SH-SY5Y (cell line): ENCODE data around the gene CHRNA3.

Experiments
- GATA2 ChIP-seq: IDR thresholded peaks from 2 replicates; pipeline ENCODE4 v1.6.1; 2011; ENCODE audit warnings: mild to moderate bottlenecking, low read depth, low read length
- GATA3 ChIP-seq: IDR thresholded peaks from 2 replicates; pipeline ENCODE4 v1.6.1; 2011; ENCODE audit warnings: low read depth, mild to moderate bottlenecking, low read length, moderate library complexity

CHRNA3 gene

GRCh38 chr15:78628227-78628626, 7.4 kb upstream of the CHRNA3 start:
- TF ChIP-seq GATA3 (no peak), GATA2 (no peak)

DNA sequence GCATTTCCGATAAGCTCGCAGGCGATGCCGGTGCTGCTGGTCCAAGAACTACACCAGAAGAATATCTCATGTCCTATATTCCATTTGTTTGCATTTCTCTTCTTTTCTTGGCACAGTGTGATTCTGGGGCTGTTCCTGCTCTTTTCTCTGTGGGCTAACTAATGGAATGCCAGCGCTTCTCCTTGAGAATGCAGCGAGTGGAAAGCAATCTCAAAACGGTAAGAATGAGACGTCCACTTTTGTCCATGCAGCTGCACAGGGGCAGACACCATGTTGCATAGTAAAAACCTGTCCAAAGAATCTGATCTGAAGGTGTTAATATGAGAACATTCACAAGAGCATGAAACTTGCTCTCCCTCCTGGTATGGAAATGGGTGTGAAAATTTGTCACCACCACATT, 6.6 kb upstream of the CHRNA3 start:
- TF ChIP-seq GATA3 (no peak), GATA2 (no peak)

DNA sequence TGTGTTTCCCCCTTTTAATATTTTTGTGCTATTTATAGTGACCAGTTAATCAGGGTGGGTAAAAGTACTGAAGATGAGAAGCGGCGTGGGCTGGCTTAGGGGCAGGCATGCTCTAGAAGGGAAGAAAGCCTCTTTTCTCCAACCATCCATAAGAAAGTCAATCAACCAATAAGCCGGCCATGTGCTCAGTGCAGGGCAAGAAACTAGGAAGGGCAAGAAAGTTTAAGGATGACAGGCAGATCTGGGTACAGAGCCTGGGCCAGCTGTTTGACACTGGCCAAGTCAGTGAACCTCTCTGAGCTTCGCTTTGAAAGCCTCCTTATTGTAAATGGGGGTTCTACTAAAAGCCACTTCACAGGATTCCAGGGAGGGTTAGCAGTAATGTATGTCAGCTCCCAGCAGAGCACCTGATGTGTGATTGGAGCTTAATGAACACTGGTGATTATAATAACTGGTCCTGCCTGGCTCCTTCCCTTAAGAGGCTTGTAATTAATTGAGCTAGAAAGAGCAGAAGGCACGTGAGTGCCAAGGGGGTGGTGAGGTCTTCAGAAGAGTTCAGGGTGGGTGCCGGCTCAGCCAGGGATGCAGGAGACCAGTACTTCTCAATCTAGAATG, 5.7 kb upstream of the CHRNA3 start:
- no peak for TF ChIP-seq GATA3

- TF ChIP-seq GATA3, result no peak
- no peak for TF ChIP-seq GATA2
Measured at GRCh38 chr15:78625606-78626280, 4.9 kb upstream of the CHRNA3 start.

DNA sequence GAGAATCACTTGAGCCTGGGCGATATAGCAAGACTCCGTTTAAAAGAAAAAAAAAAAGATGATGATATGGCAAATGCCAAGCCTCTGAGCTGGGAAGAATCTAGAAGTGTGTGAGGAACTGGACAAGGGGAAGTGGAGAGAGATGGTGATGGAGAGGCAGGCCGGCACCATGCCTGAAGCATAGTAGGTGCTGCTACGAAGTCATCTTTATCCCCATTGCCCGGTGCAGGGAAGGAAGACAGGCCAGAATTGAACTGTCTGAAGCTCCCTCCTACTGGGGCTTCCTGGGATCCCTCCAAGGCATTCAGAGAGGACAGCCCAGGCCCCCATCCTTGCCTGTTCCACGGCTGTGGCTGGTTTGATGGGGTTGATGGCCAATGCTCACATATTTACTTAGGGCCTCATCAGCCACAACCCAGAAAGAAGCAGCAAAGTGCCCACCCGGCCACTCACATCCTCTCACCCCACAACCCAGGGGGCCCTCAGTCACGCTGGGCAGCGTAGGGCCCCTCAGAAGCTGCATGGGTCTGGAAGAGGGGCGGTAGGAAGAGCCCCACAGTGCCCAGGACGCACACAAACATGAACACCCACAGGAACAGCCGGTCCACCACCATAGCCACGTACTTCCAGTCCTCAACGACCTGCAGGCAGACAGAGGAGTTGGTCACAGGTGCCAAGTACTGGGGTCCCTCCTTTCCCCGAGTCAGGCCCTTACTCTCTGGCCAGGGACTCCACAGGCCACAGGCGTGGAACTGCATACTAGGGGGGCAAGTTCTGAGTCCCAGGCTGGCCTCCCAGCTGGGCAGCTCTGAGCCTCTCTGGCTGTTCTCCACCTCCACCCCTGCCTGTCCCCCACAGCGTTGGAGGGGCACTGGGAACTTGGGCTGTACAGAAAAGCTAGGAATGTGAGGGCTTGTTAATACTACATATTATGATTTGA, 4.1 kb upstream of the CHRNA3 start:
- TF ChIP-seq GATA3 (no peak), GATA2 (no peak)

- no peak for TF ChIP-seq GATA3
- TF ChIP-seq GATA2, result no peak
Measured at GRCh38 chr15:78623786-78624497, 3.1 kb upstream of the CHRNA3 start.

DNA sequence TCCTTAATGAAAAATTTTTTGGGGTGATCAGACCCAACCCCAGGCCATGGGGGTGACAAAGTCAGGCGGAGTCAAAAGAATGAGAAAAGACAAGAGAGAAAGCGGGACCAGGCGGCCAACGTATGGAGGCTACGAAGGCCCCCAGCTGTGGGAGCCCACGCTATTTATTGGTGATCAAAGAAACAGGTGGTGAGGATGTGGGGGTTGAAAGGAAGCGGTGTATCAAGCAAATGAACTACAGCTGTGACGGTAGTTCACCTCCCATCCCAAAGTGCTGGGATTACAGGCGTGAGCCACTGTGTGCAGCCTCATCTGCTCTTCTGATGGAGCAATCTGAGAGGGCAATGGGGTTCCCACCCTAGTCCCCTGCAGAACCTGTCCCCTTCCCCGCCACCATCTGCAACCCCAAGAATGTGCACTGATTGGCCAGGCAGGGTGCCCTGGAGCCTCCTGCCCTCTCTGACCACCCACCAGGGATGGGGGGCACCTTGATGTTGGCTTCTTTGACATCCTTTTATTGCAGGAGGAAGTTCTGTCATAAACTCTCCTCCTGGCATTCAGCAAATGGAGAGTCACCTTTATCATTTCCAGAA, 1.1 kb upstream of the CHRNA3 start:
- TF ChIP-seq GATA2 (no peak), GATA3 (no peak)

DNA sequence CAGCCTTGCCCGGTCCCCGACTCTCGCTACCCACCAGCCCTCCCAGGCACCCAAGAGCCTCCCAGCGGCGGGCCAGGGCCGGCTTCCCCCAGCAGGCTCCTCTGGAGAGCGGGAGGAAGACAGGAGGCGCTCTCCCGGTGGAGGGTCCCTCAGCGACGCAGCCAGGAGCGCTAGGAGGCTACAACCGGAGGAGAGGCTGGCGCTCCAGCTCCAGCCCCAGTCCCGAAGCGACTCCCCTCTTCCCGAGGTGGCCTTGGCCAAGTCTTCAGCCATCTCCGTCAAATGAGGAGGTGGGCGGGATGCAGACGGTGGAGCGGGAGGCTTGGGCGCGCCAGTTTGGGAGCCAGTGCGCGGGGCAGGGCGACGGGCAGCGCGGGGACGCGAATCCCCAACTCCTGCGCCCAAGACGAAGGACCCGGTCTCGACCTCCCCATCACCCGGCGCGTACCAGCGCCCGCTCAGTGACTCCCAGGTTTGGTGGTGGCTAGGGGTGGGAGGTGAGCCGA, 722 bp downstream of the CHRNA3 start:
- TF ChIP-seq GATA2, result no peak
- TF ChIP-seq GATA3, result no peak

DNA sequence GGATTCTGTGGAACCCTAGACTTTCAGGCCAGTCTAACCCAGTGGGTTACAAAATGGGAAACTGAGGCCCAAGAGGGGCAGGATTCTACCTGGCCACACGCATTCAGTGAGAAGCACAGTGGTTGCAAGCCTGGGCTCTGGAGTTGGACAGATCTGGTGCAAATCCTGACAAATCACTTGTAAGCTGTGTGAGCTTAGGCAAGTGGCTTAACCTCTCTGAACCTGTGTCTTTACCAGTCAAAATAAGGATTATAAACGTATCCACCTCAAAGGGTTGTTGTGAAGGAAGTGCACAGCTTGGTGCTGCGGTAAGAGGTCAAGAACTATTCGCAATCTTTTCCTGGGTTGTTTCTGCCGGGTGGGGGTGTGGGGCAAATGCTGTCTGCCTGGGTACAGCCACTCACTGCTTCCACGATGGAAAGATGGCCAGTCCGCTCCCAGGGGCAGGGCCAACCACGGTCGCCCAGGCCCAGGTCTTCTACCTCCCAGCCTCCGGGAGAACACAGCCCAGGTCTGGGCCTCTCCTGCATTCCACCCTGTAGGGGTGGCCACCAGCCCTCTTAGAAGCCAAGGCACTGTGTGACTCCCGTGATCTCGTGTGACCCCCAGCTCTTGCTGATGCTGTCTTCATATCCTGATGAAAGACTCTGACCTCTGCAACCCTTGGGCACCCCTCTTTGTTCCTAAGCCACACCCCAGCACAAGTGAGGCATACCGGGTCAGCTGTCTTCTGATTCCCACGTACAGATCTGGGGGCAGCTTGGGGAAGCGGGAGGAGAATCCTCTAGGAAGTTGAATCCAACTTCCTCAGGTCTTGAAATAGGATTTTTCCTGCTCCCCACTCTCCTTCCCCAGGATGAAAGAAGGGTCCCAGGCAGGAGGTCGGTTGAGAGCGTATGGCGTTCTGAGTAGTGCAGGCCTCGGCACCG, 1.5 kb downstream of the CHRNA3 start:
- no peak for TF ChIP-seq GATA3
- no peak for TF ChIP-seq GATA2

- no peak for TF ChIP-seq GATA2
- no peak for TF ChIP-seq GATA3
Measured at GRCh38 chr15:78618490-78618934, 2.3 kb downstream of the CHRNA3 start.

- TF ChIP-seq GATA3, result no peak
- no peak for TF ChIP-seq GATA2
Measured at GRCh38 chr15:78618064-78618463, 2.7 kb downstream of the CHRNA3 start.

GRCh38 chr15:78617516-78617915, 3.3 kb downstream of the CHRNA3 start:
- no peak for TF ChIP-seq GATA3
